Adrenal gland (tissue), 5 donors: ENCODE results near the gene PLXNA4.

Experiments
- CTCF ChIP-seq, 6 experiments: fragments of 450-650 bp in 4 of 6; fragments of 200-600 bp in 2 of 6; sonication (generic) in 1 of 6; IDR thresholded peaks; 1 replicate in 5 of 6; 2 replicates in 1 of 6; pipeline versions ENCODE4 v1.5.1 to v1.8.0; 2016 to 2021; ENCODE audit warnings: antibody characterized with exemption in 6 of 6, mild to moderate bottlenecking in 2 of 6, moderate library complexity in 1 of 6
- POLR2A ChIP-seq, 2 donors: fragments of 450-650 bp; IDR thresholded peaks; one replicate each; pipeline ENCODE4 v1.6.1; 2017; ENCODE audit warnings: antibody characterized with exemption in 2 of 2, mild to moderate bottlenecking in 2 of 2, moderate library complexity in 1 of 2
- donor health status: DM: no; HTN: no; CAD: no.

- TF ChIP-seq CTCF (IDR thresholded peaks at IDR 0.05), result no peak
- no peak for TF ChIP-seq POLR2A (IDR thresholded peaks at IDR 0.05)
These were observed 313.1 kb downstream of the PLXNA4 start for GRCh38 chr7:132263151-132263550.
